ENCODE results near the gene G0S2. TPM values are rescaled to one million over a fixed set of nuclear protein-coding genes. Genes with fewer than 3 reads are reported as not detected.

The G0S2 gene
- total and polyA plus RNA-seq, 2 of the 4 experiments (the other 2 are of a cell fraction): 0.36 to 0.53 TPM

- TF ChIP-seq, protein P1, sequence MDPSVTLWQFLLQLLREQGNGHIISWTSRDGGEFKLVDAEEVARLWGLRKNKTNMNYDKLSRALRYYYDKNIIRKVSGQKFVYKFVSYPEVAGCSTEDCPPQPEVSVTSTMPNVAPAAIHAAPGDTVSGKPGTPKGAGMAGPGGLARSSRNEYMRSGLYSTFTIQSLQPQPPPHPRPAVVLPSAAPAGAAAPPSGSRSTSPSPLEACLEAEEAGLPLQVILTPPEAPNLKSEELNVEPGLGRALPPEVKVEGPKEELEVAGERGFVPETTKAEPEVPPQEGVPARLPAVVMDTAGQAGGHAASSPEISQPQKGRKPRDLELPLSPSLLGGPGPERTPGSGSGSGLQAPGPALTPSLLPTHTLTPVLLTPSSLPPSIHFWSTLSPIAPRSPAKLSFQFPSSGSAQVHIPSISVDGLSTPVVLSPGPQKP (IDR thresholded peaks at IDR 0.05; ENCODE audit: borderline replicate concordance, low read depth, low read length): no peak
Observed at GRCh38 chr1:209627027-209627731, 48.0 kb upstream of the G0S2 start (continued).

GRCh38 chr1:209627732-209628196 lies 47.4 kb upstream of the G0S2 start:
- H3K36me3 ChIP-seq (ENCODE audit: control insufficient read depth, insufficient read depth, low read length): no peaks in the 10 kb centered on the region
- no peak overlapping the region for H2AK5ac ChIP-seq (ENCODE audit: low read depth, low read length)
- H3K4ac ChIP-seq (ENCODE audit: low read depth, low read length): no peak overlapping the region
- no peak overlapping the region for H3K23ac ChIP-seq (ENCODE audit: low read depth, low read length)
- DNase-seq: peak; percentile 69
- no peaks in the 10 kb centered on the region for H3K9me3 ChIP-seq (ENCODE audit: control insufficient read depth, insufficient read depth, low read length)
- ChIA-PET POLR2A (ENCODE audit: unreplicated experiment) (no interaction called here), CTCF (interaction anchor here (0.5 to 1.6 kb wide), 9 partner anchors 12 to 59 kb away, joined by 3 to 11 read pairs (median 3); partner anchors contain the start of gene LAMB3)
- dilution Hi-C loops (cut with HindIII; ENCODE audit: low sequenced_read_pairs, unreplicated experiment) (no loop called here), intact Hi-C loops (cut with micrococcal nuclease) (loop anchor here (1.0 kb wide), 3 partner anchors 51 to 66 kb away; no protein-coding TSS in a partner anchor), in situ Hi-C loops (cut with MboI; ENCODE audit: low sequenced_read_pairs) (loop anchor here (5.0 kb wide), 1 partner anchor 50 kb away; no protein-coding TSS in a partner anchor)
- H4K8ac ChIP-seq (ENCODE audit: low read depth in 2 of 2, low read length in 2 of 2): no peak overlapping the region
- 48% methylated on average over 10 of the region's 16 CpGs; no CpG with 5 or more reads in 1 of the 2 experiments for WGBS, 2 experiments (ENCODE audit: extremely low coverage in 2 of 2, insufficient read length in 1 of 2)
- no peaks in the 10 kb centered on the region for H3K79me1 ChIP-seq (ENCODE audit: low read depth in 1 of 2, low read length in 2 of 2)
- H3K9me1 ChIP-seq (ENCODE audit: insufficient read depth, low read length): no peaks in the 10 kb centered on the region; the same call in 1 of the 2 replicates
- no peak overlapping the region for H2BK5ac ChIP-seq (ENCODE audit: low read depth, low read length, poor library complexity, severe bottlenecking)
- no peak overlapping the region for H4K5ac ChIP-seq (ENCODE audit: low read depth, low read length)
- H3K18ac ChIP-seq (ENCODE audit: low read depth, low read length): no peak overlapping the region
- H4K20me1 ChIP-seq (ENCODE audit: insufficient read depth, low read length): no peaks in the 10 kb centered on the region
- no peak overlapping the region for H3K9ac ChIP-seq (ENCODE audit: low read depth, low read length)
- H3K56ac ChIP-seq (ENCODE audit: extremely low read depth, insufficient read depth, low read length): no peak overlapping the region
- H3K4me2 ChIP-seq (ENCODE audit: low read depth, low read length): no peak overlapping the region
- no peak overlapping the region for H2BK20ac ChIP-seq (ENCODE audit: low read depth, low read length)
- peak; percentile 96 for ATAC-seq (ENCODE audit: low read depth)
- no peak overlapping the region for H3K14ac ChIP-seq (replicated peaks; ENCODE audit: low read depth, low read length)
- H3K4me3 ChIP-seq (ENCODE audit: insufficient read depth, low read depth, low read length): no peak overlapping the region
- no peaks in the 10 kb centered on the region for H3K27me3 ChIP-seq (ENCODE audit: control insufficient read depth, insufficient read depth, low read length)
- H2BK15ac ChIP-seq (ENCODE audit: low read depth, low read length): no peak overlapping the region
- H4K91ac ChIP-seq (ENCODE audit: insufficient read depth, low read depth, low read length): no peak overlapping the region
- peak overlapping the region; percentile 29 for H2AK9ac ChIP-seq (replicated peaks; ENCODE audit: low read depth, low read length, poor library complexity)
- H2BK120ac ChIP-seq (ENCODE audit: low read depth, low read length): no peak overlapping the region
- H3K27ac ChIP-seq (ENCODE audit: insufficient read depth, low read length): no peak overlapping the region
- BruUV-seq (replicated peaks): no TSS peak
- peak overlapping the region; percentile 84 for H2AFZ ChIP-seq (replicated peaks; ENCODE audit: low read length, poor library complexity)
- H3K4me1 ChIP-seq (ENCODE audit: control insufficient read depth, insufficient read depth, low read length): no peaks in the 10 kb centered on the region; the same call in none of the 2 replicates
- no peak for TF ChIP-seq MAFK (IDR thresholded peaks at IDR 0.05; ENCODE audit: low read depth, low read length)
- TF ChIP-seq CEBPB (IDR thresholded peaks at IDR 0.05; ENCODE audit: low read depth, low read length): no peak
- no peak for TF ChIP-seq USF2 (IDR thresholded peaks at IDR 0.05; ENCODE audit: low read depth, low read length)
- TF ChIP-seq, protein P1 (IDR thresholded peaks at IDR 0.05; ENCODE audit: borderline replicate concordance, low read depth, low read length): no peak
- TF ChIP-seq FOS (IDR thresholded peaks at IDR 0.05; ENCODE audit: low read depth, low read length): 0 out of 2 replicates have a peak, but pooled peaks have one; percentile 26
- no peak for TF ChIP-seq POLR2A (IDR thresholded peaks at IDR 0.05; ENCODE audit: low read depth, low read length)
- TF ChIP-seq SMC3 (IDR thresholded peaks at IDR 0.05; ENCODE audit: low read depth, low read length): peak; percentile 66
- no peak for TF ChIP-seq RCOR1 (IDR thresholded peaks at IDR 0.05; ENCODE audit: insufficient replicate concordance, low read length)
- no peak for TF ChIP-seq MXI1 (IDR thresholded peaks at IDR 0.05; ENCODE audit: borderline replicate concordance, low read depth, low read length)
- 0 out of 2 replicates have a peak, but pooled peaks have one; percentile 26 for TF ChIP-seq MAZ (IDR thresholded peaks at IDR 0.05; ENCODE audit: borderline replicate concordance, low read depth, low read length)
- no peak for TF ChIP-seq CHD1 (IDR thresholded peaks at IDR 0.05; ENCODE audit: low read depth, low read length)
- TF ChIP-seq RFX5 (IDR thresholded peaks at IDR 0.05; ENCODE audit: low read depth, low read length): no peak
